Endothelial cell of umbilical vein (primary cell): ENCODE measurements around the gene RSKR. TPM values are rescaled to one million over a fixed set of nuclear protein-coding genes. Genes with fewer than 3 reads are reported as not detected.

Experiments used
- BruUV-seq: library from RNA; stranded (reverse); fragments of 400-500 nt; replicated peaks from 2 replicates; lab custom pipeline; 2021; lab: Mats Ljungman, UMichigan
- CTCF ChIA-PET: fragments of 300-600, 350-600 bp; sonication (Branson Sonifier 250); formaldehyde crosslinking; loops from one replicate; lab custom pipeline; 2021; ENCODE audit warnings: antibody characterized with exemption, inconsistent platforms; lab: Charles Lee
- POLR2A ChIA-PET: fragments of 300-600, 350-600 bp; sonication (Branson Sonifier 250); formaldehyde crosslinking; loops from one replicate; lab custom pipeline; 2021; ENCODE audit warnings: antibody characterized with exemption, inconsistent platforms; lab: Charles Lee
- DNase-seq: peaks from one replicate; pipeline ENCODE4 v3.0.0-alpha.2; 2011; ENCODE audit warnings: low read depth, low spot score
- FAIRE-seq: peaks from 2 replicates; lab custom pipeline; 2011; peaks lifted over from hg19 to GRCh38; lab: Jason Lieb, UNC
- H2AFZ ChIP-seq: 2 replicates; pipeline ENCODE4 v1.6.0; 2012; ENCODE audit warnings: low read depth, low read length, control low read depth, inconsistent platforms
- H3K27ac ChIP-seq: 2 replicates; pipeline ENCODE4 v1.5.1; 2011; ENCODE audit warnings: low read depth, mild to moderate bottlenecking, control low read depth, low read length, moderate library complexity; ENCODE audit not compliant: insufficient read depth
- H3K27me3 ChIP-seq, 2 experiments: 2 replicates each; pipeline versions ENCODE4 v1.6.0 to v1.6.1; 2011; ENCODE audit warnings: low read length in 2 of 2, mixed read lengths in 1 of 2; ENCODE audit not compliant: control insufficient read depth in 2 of 2, insufficient read depth in 2 of 2
- H3K36me3 ChIP-seq, 2 experiments: 2 replicates in 1 of 2; 3 replicates in 1 of 2; pipeline ENCODE4 v1.5.1; 2011; ENCODE audit warnings: low read length in 2 of 2, mild to moderate bottlenecking in 1 of 2, moderate library complexity in 1 of 2; ENCODE audit not compliant: control insufficient read depth in 2 of 2, insufficient read depth in 2 of 2; ENCODE audit errors: extremely low read depth in 1 of 2
- H3K4me1 ChIP-seq: 3 replicates; pipeline ENCODE4 v1.5.1; 2011; ENCODE audit warnings: mild to moderate bottlenecking, low read length; ENCODE audit not compliant: control insufficient read depth, insufficient read depth; ENCODE audit errors: extremely low read depth
- H3K4me2 ChIP-seq: 2 replicates; pipeline ENCODE4 v1.6.1; 2011; ENCODE audit warnings: low read length, control low read depth, mixed read lengths; ENCODE audit not compliant: insufficient read depth
- H3K4me3 ChIP-seq, 3 experiments: fragments of 200-600 bp in 1 of 3; sonication (generic), shearing (Covaris generic) in 1 of 3; replicated peaks in 1 of 3; 2 replicates each; pipeline ENCODE4 v1.5.1; 2011 to 2016; ENCODE audit warnings: control low read depth in 3 of 3, low read length in 3 of 3, mild to moderate bottlenecking in 2 of 3, inconsistent platforms in 1 of 3, low read depth in 1 of 3, moderate library complexity in 1 of 3; ENCODE audit not compliant: insufficient read depth in 1 of 3
- H3K79me2 ChIP-seq: 2 replicates; pipeline ENCODE4 v1.6.0; 2012; ENCODE audit warnings: low read length, inconsistent platforms; ENCODE audit not compliant: control insufficient read depth, insufficient read depth
- H3K9ac ChIP-seq: replicated peaks from 2 replicates; pipeline ENCODE3; 2011; ENCODE audit warnings: low read length, control low read depth; ENCODE audit not compliant: insufficient read depth; ENCODE audit errors: extremely low read depth
- H3K9me1 ChIP-seq: replicated peaks from 3 replicates; pipeline ENCODE4 v1.6.0; 2011; ENCODE audit warnings: mild to moderate bottlenecking, low read length; ENCODE audit not compliant: control insufficient read depth, insufficient read depth; ENCODE audit errors: extremely low read depth
- H3K9me3 ChIP-seq: replicated peaks from 2 replicates; pipeline ENCODE4 v1.5.1; 2012; ENCODE audit warnings: low read length, inconsistent platforms; ENCODE audit not compliant: control insufficient read depth, insufficient read depth
- H4K20me1 ChIP-seq: replicated peaks from 2 replicates; pipeline ENCODE3; 2011; ENCODE audit warnings: mild to moderate bottlenecking, low read length; ENCODE audit not compliant: control insufficient read depth, insufficient read depth; ENCODE audit errors: extremely low read depth
- CTCF ChIP-seq, 2 donors: IDR thresholded peaks; 1 replicate in 1 of 2; 2 replicates in 1 of 2; pipeline ENCODE4 v1.5.1; 2011; ENCODE audit warnings: low read length in 2 of 2, mild to moderate bottlenecking in 2 of 2, moderate library complexity in 2 of 2, control low read depth in 1 of 2, inconsistent platforms in 1 of 2, low read depth in 1 of 2; ENCODE audit not compliant: insufficient read depth in 1 of 2; ENCODE audit errors: extremely low read depth in 1 of 2
- EZH2 ChIP-seq: IDR thresholded peaks from 2 replicates; pipeline ENCODE4 v1.6.1; 2012; ENCODE audit warnings: borderline replicate concordance, low read depth, mild to moderate bottlenecking, moderate library complexity, low read length, inconsistent platforms; ENCODE audit not compliant: severe bottlenecking
- FOS ChIP-seq: IDR thresholded peaks from 2 replicates; pipeline ENCODE4 v1.6.1; 2011; ENCODE audit warnings: mild to moderate bottlenecking, low read length, moderate library complexity, borderline replicate concordance; ENCODE audit not compliant: insufficient read depth
- GATA2 ChIP-seq: IDR thresholded peaks from 2 replicates; pipeline ENCODE4 v1.7.0; 2011; ENCODE audit warnings: low read depth, mild to moderate bottlenecking, moderate library complexity, mixed read lengths, low read length; ENCODE audit not compliant: insufficient read length, insufficient read depth
- JUN ChIP-seq: IDR thresholded peaks from 2 replicates; pipeline ENCODE4 v1.6.1; 2011; ENCODE audit warnings: borderline replicate concordance, low read depth; ENCODE audit not compliant: insufficient read length, insufficient read depth
- MAX ChIP-seq: IDR thresholded peaks from 2 replicates; pipeline ENCODE4 v1.6.1; 2011; ENCODE audit not compliant: insufficient read depth, insufficient read length
- MYC ChIP-seq: IDR thresholded peaks from one replicate; pipeline ENCODE4 v1.6.1; 2011; ENCODE audit warnings: mild to moderate bottlenecking, low read depth, low read length
- POLR2A ChIP-seq: IDR thresholded peaks from 2 replicates; pipeline ENCODE4 v1.6.1; 2012; ENCODE audit warnings: low read depth, mild to moderate bottlenecking, control low read depth, low read length
- POLR2AphosphoS5 ChIP-seq: IDR thresholded peaks from 2 replicates; pipeline ENCODE4 v1.6.1; 2012; ENCODE audit warnings: low read depth, mild to moderate bottlenecking, control low read depth, low read length, moderate library complexity; ENCODE audit not compliant: insufficient read depth
- dilution Hi-C: fragments of 300-500 bp; cut with MboI; formaldehyde crosslinking; loops from one replicate; pipeline ENCODE4 v1.15.0; 2019; ENCODE audit warnings: low sequenced_read_pairs; ENCODE audit not compliant: extremely low pct_ligation_motif_present
- intact Hi-C: fragments of 100-400 bp; cut with micrococcal nuclease; formaldehyde crosslinking; loops from one replicate; pipeline ENCODE4 v1.10.0; 2022
- polyA plus RNA-seq, 4 experiments: library from polyadenylated mRNA; depleted of rRNA in 3 of 4; stranded (reverse) in 3 of 4; unstranded in 1 of 4; fragments of >200 nt; gene quantifications; 2 replicates each; pipeline versions ENCODE4 v1.2.1 to v1.2.3, GENCODE V29; 2011 to 2012; ENCODE audit warnings: missing spikeins in 1 of 4
- total RNA-seq: library from RNA; stranded (reverse); gene quantifications from 2 replicates; pipeline ENCODE4 v1.2.3, GENCODE V29; 2021

The RSKR gene
- total and polyA plus RNA-seq, 2 donors (not counting 3 experiments of a cell fraction or from before 2014, with no cell fraction given), result 10.0 to 19.9 TPM

- TF ChIP-seq JUN (no peak), GATA2 (no peak), MYC (no peak), POLR2A (no peak), POLR2AphosphoS5 (no peak), MAX (no peak), FOS (no peak), EZH2 (no peak), CTCF (IDR thresholded peaks at IDR 0.05; ENCODE audit: extremely low read depth in 1 of 2, insufficient read depth in 1 of 2, low read depth in 1 of 2, low read length in 2 of 2) (no peak)
- DNase-seq (no peak), FAIRE-seq (no peak)
- CTCF ChIA-PET, result interaction anchor here (0.8 to 2.8 kb wide), 4 partner anchors 9 to 305 kb away, joined by 3 to 49 read pairs (median 5); partner anchors contain the start of genes SDF2 and SUPT6H
- BruUV-seq, result no TSS peak
- dilution Hi-C loops (no loop called here), intact Hi-C loops (loop anchor here (5.0 kb wide), 1 partner anchor 69 kb away; the partner anchor contains the start of genes RAB34 and RPL23A)
- Histone ChIP-seq H3K4me1 (peaks cover 18% of the 10 kb centered on the region), H3K9me3 (no peaks in the 10 kb centered on the region), H3K36me3 (peaks cover 7 to 11% of the 10 kb centered on the region in 2 experiments), H3K9me1 (no peaks in the 10 kb centered on the region), H4K20me1 (no peaks in the 10 kb centered on the region), H3K79me2 (peaks cover 12% of the 10 kb centered on the region), H3K4me3 (no peak overlapping the region), H3K9ac (no peak overlapping the region), H2AFZ (no peak overlapping the region), H3K27ac (no peak overlapping the region), H3K4me2 (no peak overlapping the region), H3K27me3 (no peaks in the 10 kb centered on the region)
- POLR2A ChIA-PET, result no interaction called here
Observed at GRCh38 chr17:28648698-28649097, 34.7 kb upstream of the RSKR start.
